CD4-positive, alpha-beta T cell treated with Interleukin-4 for 1 hour (primary cell): ENCODE measurements around the gene FTCDNL1.

Experiments used
- DNase-seq, 2 donors: peaks; one replicate each; pipeline ENCODE4 v3.0.0-alpha.2; 2020 to 2022

The FTCDNL1 gene

DNA sequence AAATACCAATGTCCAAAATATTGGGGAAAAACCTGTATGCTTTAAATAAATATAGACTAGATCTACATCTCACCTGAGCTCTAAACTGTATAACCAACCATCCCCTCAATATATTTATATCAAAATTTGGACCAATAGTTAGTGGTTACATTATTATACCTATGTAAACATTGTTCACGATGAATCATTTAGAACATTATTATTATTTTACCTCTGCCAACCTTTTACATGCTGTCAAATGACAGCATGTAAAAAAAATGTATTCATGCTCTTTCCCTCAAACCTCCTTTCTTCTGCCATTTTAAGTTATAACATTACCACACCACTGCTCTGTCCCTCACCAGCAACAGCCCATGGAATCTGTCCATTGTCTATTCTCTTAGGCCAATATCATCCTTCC lies 9.6 kb downstream of the FTCDNL1 start:
- no peak for DNase-seq

DNA sequence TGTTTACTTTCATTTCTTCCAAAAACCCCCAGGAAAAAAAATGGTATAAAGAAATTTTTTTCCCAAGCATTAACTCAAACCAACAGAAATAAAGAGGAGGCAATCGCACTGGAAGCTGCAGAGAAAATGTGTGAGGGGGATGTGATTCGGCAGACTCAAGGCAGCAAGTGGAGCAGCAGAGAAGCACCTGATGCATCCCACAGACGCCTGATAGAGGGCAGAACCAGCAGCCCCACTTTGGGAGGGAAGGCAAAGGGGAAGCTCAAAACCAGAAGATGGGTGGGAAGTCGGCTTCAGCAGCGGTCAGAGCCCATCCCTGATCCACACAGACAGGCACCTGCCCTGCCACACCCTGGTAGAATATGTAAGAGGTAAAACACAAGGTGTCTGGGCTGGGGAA lies 12.6 kb downstream of the FTCDNL1 start:
- DNase-seq = no peak

DNA sequence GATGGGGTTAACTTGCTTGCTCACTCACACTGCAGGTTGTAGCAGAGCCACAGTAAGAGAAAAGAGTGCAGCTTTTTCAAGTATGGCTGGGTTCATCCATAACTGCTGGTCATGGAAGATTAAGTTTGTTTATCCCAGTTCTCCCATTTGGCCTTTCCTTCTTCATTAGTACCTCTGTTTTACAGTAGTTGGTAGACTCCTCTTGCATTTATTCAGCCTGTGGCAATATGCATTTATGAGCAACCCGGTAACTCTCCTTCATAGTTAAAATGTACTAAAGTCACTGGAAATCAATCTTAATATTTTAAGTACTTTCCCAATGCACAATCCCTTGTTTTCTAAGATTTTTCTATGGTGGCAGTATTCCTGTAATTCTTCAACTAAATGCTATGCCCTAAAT lies 14.0 kb downstream of the FTCDNL1 start:
- no peak for DNase-seq

DNA sequence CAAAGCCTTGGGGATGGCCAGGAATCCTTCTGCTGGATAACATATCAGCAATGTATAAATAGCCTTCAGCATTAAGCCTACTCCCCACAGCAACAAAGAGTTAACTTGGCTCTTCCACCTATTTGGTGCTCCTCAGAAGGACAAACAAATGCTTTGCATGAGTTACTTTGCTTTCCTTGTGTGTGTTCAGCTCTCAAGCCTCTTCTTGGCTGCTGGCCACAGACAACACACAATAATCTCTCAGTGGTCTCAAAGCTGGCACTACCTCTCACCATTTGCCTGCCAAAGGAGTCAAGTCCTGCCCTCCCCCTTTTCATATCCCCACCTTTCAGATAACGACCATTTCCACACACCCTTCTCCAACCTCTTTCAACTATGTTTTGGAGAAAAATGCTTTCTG lies 17.5 kb downstream of the FTCDNL1 start:
- no peak for DNase-seq

DNA sequence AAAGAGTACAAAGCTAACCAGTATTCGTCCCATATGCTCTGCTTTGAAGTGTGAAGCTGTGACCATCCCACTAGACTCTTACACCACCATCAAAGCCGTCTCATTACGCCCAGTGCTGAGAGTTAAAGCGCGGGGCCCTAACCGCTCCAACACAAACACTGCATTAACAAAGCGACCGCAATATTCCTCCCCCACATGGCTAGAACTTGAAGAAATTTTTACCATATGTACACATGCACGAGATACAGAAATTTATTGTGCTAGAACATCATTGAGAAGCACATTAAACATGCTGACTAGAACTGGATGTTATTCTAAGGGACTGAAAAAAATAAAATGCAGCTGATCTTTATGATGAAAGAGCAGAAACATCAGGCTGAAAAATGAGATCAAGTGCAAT lies 20.5 kb downstream of the FTCDNL1 start:
- DNase-seq = no peak

DNA sequence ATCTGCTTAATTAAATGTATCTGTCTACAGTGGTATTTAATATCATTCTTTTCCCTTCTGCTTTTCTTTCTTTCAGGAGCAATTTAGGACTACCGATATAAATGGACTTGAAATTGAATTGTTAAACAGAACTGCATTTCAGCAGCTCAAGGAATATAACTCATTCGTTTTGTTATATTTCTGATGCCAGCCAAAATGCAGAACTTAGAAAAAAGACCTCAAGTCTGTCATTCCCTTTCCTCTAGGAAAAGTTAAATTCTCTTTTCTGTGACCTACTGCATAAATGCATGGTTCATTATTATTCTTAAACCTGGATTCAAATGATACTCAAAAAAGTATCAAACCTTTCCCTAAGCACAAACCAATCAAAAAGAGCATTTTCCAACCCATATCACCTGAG lies 21.4 kb downstream of the FTCDNL1 start:
- no peak for DNase-seq

DNA sequence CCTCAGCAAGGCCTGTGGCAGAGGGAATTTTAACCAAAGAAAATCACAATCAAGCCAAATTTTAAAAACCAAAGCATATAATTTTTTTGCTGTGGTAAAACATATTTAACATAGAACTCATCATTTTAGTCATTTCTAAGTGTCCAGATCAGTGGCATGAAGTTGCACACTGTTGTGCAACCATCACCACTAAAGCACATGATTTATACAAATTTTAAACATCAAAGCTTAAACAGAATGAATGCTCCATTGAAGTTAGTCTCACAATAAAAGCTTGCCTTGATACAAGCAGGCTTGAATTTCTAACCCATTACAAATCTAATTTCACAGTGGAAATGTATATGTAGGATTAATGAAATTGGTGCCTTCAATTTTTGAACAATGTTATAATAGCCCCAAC lies 31.2 kb downstream of the FTCDNL1 start:
- no peak for DNase-seq

DNA sequence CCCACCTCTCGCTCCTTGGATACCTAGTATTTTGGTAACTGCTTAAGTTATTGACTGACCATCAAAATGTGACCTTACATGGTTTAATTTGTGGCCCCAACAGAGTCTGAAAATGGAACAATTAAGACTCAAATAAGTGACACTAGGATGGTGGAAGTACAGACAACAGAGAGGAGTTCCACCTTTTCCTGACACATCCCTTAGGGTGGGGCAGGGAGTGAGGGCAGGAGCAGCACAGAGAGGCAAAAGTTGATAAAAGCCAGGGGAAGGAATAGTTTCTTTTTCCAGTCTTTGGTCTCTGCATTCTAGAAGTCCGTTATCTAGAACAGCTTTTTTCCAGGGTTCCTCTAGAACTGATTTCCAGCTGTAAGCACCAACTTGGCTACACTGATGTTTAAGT lies 32.2 kb downstream of the FTCDNL1 start:
- no peak for DNase-seq

DNA sequence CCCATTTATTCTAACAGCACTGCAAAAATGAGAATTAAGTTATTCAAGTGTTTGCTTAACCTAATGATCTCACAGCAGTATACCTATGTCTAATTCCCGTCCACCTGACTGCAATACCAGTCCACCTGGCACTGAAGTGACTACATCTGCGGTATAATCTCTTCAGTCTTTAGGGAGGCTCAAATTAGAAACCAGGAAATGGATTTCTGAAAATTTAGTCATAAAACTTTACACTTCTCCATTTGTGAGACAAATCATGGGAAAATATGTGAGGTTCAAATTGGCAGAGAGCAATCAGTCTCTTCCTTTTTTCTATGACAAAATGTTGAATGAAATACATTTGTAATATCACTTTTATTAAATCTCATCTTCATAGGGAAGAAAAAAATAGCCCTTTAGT lies 33.0 kb downstream of the FTCDNL1 start:
- no peak for DNase-seq

DNA sequence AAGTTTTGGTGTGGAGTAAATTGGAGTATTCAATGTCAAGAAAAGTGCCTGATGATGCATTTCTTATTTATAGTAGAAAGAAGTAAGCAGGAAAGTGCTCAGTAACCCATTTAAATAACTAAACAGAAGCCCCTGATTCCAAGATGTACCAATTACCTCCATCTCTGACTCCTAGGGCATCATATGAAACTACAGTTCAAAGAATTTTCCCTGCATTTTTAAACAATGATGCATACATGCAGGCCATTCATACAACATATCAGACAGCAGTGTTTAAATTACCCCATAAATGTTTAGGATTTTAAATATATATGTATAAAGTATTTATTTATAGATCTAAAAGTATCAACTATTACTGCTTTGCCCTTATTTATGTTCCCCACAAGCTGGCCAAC lies 36.2 kb downstream of the FTCDNL1 start:
- no peak for DNase-seq

DNA sequence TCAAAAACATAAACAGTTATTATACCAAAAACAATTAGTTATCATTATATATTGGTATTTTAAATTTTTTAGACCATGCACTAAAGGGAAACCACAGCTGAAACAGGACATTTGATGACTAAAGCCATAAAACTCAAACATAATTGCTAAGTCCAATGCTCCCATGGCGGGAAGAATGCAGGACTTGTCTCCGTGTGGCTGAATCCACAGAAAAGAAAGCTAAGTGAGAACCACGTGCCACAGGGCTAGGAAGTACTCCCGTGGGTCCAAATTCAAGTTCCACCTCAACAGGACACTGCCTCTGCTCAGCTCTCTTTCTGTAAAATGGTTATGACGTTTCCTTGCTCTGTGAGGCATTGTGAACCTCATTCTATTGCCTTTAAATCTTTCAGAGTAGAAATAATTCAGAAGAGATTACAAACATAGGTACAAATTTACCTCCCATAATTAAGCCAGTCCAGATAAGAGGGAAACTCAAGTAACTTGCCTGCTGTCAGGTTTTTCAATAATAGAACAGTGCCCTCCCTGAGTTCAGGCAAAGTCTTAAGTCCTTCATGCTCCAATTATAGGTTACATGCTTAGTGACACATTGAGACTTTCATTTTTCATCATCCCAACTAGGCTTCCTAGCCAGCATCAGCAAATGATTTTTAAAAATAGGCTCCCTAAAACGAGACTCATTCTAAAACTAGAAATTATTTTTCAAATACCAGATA lies 36.7 kb downstream of the FTCDNL1 start:
- DNase-seq = no peak

DNA sequence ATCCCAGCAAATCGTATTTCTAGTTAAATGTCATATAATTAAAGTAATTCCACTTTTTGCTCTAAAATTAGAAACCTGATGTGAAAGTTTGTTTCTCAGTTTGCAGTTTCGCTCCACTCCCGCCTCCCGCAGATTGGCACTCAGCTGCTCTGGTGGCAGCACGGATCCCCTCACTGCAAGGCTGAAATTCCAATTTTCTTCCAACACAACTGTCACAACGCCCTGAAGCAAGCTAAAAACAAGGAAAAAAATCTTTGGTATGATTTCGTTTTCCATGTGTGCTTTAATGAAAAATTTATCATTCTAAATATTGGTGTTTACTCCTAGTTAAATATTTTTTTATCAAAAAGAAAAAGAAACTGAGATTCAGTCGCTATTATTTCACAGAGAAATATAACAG lies 38.5 kb downstream of the FTCDNL1 start:
- no peak for DNase-seq

DNA sequence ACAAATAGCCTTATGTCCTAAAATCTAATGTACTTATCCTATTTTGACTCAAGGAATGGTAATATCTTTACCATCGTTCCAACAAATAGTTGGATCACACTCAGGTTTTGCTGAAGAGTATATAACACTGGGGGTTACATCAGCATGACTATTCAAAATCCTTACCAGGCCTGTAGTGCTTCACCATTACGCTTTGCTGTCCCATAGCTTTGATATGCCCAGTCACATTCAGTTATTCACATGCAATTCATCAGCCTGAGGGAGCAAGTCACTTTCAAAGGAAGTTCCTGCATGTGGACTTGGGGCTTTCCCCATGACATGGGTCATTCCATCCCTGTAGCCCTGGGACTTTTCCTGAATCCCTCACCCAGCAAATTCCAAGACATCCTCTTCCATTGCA lies 39.6 kb downstream of the FTCDNL1 start:
- DNase-seq = no peak

DNA sequence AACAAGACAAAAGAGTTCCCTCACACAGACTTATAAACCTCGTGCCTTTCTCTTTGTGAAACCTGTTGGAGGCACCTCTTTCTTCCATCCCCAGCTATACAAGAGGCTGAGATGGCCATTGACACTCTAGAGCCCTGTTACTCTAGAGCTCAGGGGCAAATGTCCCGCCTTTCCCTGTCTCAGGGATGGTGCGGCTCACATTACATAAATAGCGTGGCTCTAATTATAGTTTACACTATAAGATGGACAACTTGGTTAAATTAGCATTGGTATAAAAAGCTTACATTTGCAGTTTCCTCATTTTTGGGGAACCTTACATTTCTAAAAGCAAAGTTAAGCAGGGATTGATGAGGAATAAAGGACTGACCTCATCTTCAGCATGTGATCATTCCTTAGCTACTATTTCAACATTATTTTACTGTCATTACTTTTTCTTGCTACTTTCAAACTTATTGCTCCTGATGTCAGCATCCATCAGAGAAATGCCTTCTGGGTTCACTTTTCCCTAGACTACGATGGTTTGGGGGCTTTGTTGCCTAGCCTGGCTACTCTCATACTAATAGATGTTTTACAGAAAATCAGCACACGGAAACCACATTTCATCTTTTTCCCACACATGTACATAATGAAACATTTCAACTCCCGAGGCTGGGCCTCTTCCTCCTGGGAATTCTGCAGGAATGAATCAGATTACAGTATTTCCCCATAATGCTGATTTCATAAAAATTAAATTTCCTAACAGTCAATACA lies 40.4 kb downstream of the FTCDNL1 start:
- DNase-seq = no peak

DNA sequence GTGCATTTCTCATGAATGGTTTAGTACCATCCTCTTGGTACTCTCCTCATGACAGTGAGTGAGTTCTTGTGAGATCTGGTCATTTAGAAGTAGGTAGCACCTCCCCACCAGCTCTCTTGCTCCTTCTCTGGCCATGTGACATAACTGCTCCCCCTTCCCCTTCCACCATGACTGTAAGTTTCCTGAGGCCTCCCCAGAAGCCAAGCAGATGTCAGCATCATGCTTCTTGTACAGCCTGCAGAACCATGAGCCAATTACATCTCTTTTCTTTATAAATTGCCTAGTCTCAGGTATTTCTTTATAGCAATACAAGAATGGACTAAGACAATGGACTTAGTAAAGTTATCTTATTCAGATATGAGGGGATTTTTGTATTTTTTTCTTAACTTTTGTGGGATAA lies 43.0 kb downstream of the FTCDNL1 start:
- no peak for DNase-seq

DNA sequence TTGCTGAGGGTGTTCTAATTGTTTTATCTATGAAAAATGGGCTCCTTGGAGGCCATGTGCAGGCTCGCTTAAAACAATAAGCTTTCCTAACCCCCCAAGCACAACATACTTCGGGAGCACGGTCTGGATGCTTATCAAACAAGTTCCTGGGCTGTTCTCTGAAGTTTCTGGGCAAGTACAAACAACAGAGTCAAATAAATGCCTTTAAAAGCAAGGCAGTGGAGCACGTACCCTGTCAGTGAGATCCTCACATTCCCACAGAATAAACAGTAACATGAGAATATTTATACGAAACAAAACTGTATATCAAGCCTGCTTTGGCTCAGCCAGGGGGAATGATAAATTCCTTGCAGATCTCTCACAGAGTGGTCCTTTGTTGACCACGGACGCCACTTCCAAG lies 44.8 kb downstream of the FTCDNL1 start:
- DNase-seq = no peak

DNA sequence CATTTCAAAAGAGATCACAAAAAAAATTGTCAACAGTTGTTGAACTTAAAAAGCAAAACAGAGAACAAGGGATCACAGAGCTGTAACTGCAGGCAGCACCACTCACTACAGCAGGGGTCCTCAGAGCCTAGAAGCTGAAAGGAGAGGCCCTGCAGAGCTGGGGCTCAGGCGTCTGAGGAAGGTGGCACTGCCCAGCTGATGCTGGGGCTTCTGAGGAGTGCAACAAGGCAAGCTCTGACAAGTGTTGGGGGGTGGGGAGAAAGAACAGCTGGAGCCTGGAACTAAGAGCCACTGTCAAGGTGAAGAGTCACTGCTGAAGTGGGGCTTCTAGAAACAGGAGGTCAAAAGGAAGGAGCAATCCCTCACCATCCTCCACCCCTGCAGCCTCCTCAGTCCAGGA lies 46.2 kb downstream of the FTCDNL1 start:
- DNase-seq = no peak

DNA sequence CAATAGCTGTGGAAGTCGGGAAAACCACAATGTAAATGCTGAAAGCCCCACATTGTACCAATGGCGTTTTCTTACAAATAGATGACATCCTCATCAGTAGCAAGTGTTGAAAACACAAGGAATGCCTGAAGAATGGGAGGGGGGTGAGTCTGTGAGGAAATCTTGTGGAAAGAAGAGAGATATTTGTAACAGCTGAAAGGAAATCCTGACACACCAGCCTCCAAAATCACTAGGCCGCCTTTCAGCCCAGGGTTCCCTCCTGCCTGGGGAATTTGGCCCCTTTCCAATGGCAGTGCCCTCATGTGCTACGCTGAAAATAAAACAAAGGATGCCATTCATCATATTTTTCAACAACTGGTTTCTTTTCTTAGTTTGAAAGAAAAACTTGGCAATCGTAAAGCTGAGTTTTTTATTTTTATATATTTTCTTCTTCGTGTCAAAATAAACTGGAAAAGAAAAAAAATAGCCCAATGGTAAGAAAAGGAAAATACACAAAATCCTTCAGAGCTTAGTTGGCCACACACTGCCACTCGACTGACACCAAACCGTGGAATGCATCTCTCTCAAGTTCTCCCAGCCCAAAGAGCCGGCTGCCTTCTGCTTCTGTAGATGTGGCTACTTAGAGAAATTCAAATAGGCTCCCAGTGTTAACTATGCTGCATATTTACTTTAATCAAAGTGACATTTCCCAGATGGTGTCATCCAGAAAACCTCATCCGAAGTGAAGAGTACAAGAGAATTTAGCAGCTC lies 52.0 kb downstream of the FTCDNL1 start:
- DNase-seq = no peak

DNA sequence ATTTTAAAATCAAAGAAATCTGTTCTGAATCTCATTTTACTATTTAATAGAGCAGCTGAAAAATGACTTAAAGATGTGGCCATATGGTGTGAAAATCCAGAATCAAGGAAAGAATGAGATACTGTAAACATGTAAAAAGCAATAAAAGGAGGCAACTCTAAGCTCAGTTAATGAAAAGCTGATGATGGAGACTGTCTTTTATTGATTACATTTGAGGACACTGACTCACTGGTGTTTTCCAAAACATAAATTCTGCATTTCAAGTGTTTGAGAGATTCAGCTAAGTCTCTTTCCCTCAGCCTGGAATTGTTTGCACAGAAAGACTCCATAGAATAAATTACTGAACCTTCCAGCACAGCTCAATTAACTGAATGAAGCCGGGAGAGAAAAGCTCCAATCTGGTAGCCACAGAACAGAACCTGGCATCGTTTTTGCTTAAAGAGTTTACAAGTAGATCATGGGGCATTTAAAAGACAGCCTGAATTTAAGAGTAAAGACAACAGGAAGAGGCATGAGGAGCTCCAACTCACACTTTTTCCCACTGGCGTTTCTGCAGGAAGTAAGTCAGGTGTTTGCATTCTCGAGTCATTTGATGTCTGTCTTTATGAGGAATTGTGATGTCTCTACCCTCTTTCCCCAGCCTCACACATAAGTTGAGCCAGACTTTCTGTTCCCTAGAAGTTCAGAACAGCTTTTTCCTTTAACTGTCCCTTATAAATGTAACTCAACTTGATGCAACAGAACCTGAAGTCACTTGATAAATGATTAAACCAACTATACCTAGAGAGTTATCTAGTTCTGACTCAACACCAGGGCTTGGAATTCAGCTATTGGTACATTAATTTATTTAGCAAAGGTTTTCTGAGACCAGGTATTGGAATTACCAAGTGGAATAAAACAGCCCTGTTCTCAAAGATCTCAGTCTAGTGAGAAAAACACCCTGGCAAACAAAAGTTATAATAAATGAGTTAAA lies 53.3 kb downstream of the FTCDNL1 start:
- no peak for DNase-seq

DNA sequence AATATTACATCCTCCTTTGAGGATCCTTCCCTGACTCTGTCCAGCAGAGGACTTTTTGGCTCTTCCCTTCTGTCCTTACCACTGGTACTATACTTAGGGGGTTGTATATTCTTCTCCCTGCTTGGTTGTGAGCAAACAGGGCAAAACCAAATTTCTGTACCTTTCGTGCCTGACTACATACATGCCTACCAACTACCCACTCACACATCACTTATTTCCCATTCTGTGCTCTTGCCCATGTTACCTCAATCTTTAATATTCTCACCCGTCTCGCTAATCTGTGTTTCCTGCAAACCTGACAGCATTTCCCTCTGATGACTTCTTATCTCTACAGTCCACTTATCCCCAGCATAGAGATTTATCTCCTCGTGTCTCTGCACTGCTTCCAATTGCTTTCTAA lies 58.6 kb downstream of the FTCDNL1 start:
- DNase-seq = no peak

DNA sequence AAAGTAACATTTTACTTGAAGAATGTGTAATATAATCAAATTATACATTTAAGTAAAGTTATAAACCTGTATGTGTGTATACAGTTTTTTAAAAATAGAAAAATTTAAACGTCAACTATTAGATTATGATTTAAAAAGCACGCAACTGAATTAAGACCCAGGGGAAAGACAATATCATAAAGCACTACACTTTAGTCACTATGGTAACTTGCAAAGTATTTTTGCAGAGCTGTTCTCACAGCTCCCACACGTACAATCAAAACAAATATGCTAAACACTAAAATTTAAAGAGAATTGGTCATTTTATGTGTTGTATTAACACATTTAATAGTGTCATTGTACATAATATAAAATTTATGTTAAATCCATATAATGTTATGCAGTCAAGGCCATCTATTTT lies 59.7 kb downstream of the FTCDNL1 start:
- no peak for DNase-seq

DNA sequence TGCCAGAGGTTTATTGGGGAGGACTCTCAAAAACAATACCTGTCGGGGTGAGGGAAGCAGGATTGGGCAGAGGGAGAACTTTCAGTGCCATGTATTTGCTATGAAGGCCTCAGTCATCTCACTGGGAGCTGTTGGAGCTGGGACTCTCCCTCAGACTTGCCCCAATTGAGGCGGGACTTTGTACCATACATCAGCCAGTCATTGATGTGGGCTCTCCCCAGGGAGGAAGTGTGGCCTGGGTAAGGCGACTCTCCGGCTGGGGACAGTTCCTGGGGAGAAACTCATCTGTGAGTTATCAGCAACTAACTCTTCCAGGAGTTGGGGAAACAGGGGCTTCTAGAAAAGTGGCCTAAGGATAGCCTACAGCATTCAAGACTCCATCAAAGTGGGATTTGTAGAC lies 66.5 kb downstream of the FTCDNL1 start:
- DNase-seq = no peak

DNA sequence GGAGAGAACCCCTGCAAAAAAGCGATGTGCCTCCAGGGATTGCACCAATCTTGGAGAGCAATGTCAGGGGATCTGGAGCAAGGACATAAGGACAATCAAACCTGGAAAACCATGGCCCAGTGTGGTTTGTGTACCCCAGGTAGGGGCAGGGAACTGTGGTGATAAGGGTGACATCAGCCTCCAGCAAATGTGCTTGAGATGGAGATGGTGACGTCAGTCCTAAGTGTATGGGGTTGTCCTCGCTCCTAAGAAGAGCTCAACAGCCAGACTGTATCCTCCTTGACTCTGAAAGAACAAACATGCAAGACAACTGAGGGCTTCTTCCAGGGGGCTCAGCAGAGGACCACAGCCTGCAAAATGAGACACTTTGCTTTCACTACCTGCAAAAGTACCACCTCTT lies 71.4 kb downstream of the FTCDNL1 start:
- DNase-seq = no peak
